Heart left ventricle (tissue), 16 donors: ENCODE data around the gene POLR1A. TPM values are rescaled to one million over a fixed set of nuclear protein-coding genes. Genes with fewer than 3 reads are reported as not detected.

Experiments used
- ATAC-seq, 4 donors: fragments of 200-7000 bp; cut with Tn5 transposase; one replicate each; pipeline ENCODE4 v1.9.1; 2020 to 2022; ENCODE audit warnings: moderate library complexity in 4 of 4, mild to moderate bottlenecking in 3 of 4, moderate number of reproducible peaks in 1 of 4
- DNase-seq, 5 donors: peaks; one replicate each; pipeline ENCODE4 v3.0.0-alpha.2; 2020
- H3K27ac ChIP-seq, 12 donors: fragments of 200-600 bp; sonication (generic) in 4 of 12; one replicate each; pipeline versions ENCODE4 v1.5.0 to v1.8.0; 2016 to 2022; ENCODE audit warnings: mild to moderate bottlenecking in 2 of 12
- H3K27me3 ChIP-seq, 9 donors: fragments of 200-600 bp; sonication (generic) in 2 of 9; one replicate each; pipeline versions ENCODE4 v1.5.1 to v1.8.0; 2016 to 2022; ENCODE audit warnings: mild to moderate bottlenecking in 3 of 9
- H3K36me3 ChIP-seq, 9 donors: fragments of 200-600 bp; sonication (generic) in 2 of 9; one replicate each; pipeline versions ENCODE4 v1.5.0 to v1.8.0; 2018 to 2022; ENCODE audit warnings: mild to moderate bottlenecking in 2 of 9
- H3K4me1 ChIP-seq, 12 donors: fragments of 200-600 bp; sonication (generic) in 4 of 12; one replicate each; pipeline versions ENCODE4 v1.5.0 to v1.8.0; 2016 to 2022; ENCODE audit warnings: mild to moderate bottlenecking in 3 of 12
- H3K4me3 ChIP-seq, 12 donors: fragments of 200-600 bp; sonication (generic) in 4 of 12; one replicate each; pipeline versions ENCODE4 v1.5.0 to v1.8.0; 2017 to 2022; ENCODE audit warnings: mild to moderate bottlenecking in 9 of 12, moderate library complexity in 4 of 12
- H3K9me3 ChIP-seq, 12 donors: fragments of 200-600 bp; sonication (generic) in 4 of 12; one replicate each; pipeline versions ENCODE4 v1.5.0 to v1.8.0; 2016 to 2022; ENCODE audit warnings: mild to moderate bottlenecking in 1 of 12
- POLR2A ChIP-seq, 2 donors: fragments of 450-650 bp; IDR thresholded peaks; one replicate each; pipeline ENCODE4 v1.6.1; 2017; ENCODE audit warnings: antibody characterized with exemption in 2 of 2, mild to moderate bottlenecking in 2 of 2, moderate library complexity in 2 of 2
- WGBS, 4 donors: extraction: QIAGEN DNeasy Blood & Tissue Kit in 2 of 4; methylation state at CpG; one replicate each; pipeline versions ENCODE4 v1.1.5 to v1.1.7; 2013 to 2018; 5-methylcytosine and 5-hydroxymethylcytosine counted together
- intact Hi-C, 10 donors: fragments of 100-400 bp; cut with DNase I; formaldehyde crosslinking; loops; one replicate each; pipeline versions ENCODE4 v1.11.1 to v1.14.2; 2022
- polyA plus RNA-seq, 2 donors: library from polyadenylated mRNA; stranded (reverse); fragments of 200-250 nt; gene quantifications; one replicate each; pipeline ENCODE4 v1.2.3, GENCODE V29; 2013
- total RNA-seq, 9 donors: library from RNA; depleted of rRNA in 2 of 9; stranded (reverse); fragments of >200 nt in 2 of 9; fragmentation: NEBNext Ultra II Directional in 3 of 9; extraction: Animal tissue kit (Norgen Biotek cat#: 25700) in 3 of 9; gene quantifications; one replicate each; pipeline versions ENCODE4 v1.1.0 to v1.2.4, GENCODE V29; 2016 to 2023
- TF ChIP-seq, protein P1 (sequence below), 12 donors: fragments of 200-600 bp; sonication (generic) in 4 of 12; IDR thresholded peaks; one replicate each; pipeline versions ENCODE4 v1.5.0 to v1.8.0; 2018 to 2022; ENCODE audit warnings: antibody characterized with exemption in 12 of 12, mild to moderate bottlenecking in 5 of 12
- donor health status: ischemic (EF 13 %, LVEDD 7.1; RV severe dilation, severe dysfunction).
- donor health status: healthy with polysubstance abuse.
- donor health status: DM: no; HTN: yes; CAD: no.
- donor health status: DM: no; HTN: no; CAD: no.
- donor health status: ischemic (EF 25% LVEDD 6.9; RV normal size, moderate dysfunction).
- donor health status: ischemic (EF 25% LVEDD 5.7; RV mildly dilated, moderate dysfunction).
- donor health status: healthy.
- donor health status: DM: yes; HTN: yes; CAD: no.
- donor health status: ischemic (EF 35%, LVEDD 5.7; RV mildly dilated, moderate dysfunction).
- donor health status: nonischemic (EF 11% LVEDD 7.7; RV severe dilation, severe dysfunction).
- donor health status: DM: yes; HTN: yes; CAD: no.
- donor health status: PGD.
- donor health status: ischemic (EF 29% LVEDD 5.4; RV normal size, mild dysfunction).
- donor health status: nonischemic (EF 23%, LVEDD 6.1; RV moderate dilation, normal function).

POLR1A gene
- total and polyA plus RNA-seq, 11 donors, result 4.2 to 25.4 (median 17.7) TPM

GRCh38 chr2:86097913-86098312 lies 7.8 kb downstream of the POLR1A start:
- intact Hi-C loops, result no loop called here
- TF ChIP-seq, protein P1, sequence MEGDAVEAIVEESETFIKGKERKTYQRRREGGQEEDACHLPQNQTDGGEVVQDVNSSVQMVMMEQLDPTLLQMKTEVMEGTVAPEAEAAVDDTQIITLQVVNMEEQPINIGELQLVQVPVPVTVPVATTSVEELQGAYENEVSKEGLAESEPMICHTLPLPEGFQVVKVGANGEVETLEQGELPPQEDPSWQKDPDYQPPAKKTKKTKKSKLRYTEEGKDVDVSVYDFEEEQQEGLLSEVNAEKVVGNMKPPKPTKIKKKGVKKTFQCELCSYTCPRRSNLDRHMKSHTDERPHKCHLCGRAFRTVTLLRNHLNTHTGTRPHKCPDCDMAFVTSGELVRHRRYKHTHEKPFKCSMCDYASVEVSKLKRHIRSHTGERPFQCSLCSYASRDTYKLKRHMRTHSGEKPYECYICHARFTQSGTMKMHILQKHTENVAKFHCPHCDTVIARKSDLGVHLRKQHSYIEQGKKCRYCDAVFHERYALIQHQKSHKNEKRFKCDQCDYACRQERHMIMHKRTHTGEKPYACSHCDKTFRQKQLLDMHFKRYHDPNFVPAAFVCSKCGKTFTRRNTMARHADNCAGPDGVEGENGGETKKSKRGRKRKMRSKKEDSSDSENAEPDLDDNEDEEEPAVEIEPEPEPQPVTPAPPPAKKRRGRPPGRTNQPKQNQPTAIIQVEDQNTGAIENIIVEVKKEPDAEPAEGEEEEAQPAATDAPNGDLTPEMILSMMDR (IDR thresholded peaks at IDR 0.05), result no peak
- TF ChIP-seq POLR2A (IDR thresholded peaks at IDR 0.05), result no peak
- Histone ChIP-seq H3K27ac (no peak overlapping the region), H3K9me3 (no peaks in the 10 kb centered on the region), H3K36me3 (peaks cover 0 to 85% (median 75%) of the 10 kb centered on the region in 9 donors), H3K27me3 (no peaks in the 10 kb centered on the region), H3K4me1 (no peaks in the 10 kb centered on the region), H3K4me3 (no peak overlapping the region)
- WGBS, 4 donors, result 93 to 98% (median 94%) methylated on average over 1 of the region's 1 CpG
- DNase-seq, result no peak
- ATAC-seq, result no peak

- intact Hi-C loops, result no loop called here
- no peaks in the 10 kb centered on the region for H3K27me3 ChIP-seq
- 86 to 97% (median 92%) methylated on average over 3 of the region's 3 CpGs for WGBS, 4 donors
- no peak for ATAC-seq
- no peak overlapping the region for H3K4me3 ChIP-seq
- no peak for DNase-seq
- peaks cover 0 to 87% (median 81%) of the 10 kb centered on the region in 9 donors for H3K36me3 ChIP-seq
- no peaks in the 10 kb centered on the region for H3K9me3 ChIP-seq
- H3K27ac ChIP-seq, result no peak overlapping the region
- no peaks in the 10 kb centered on the region for H3K4me1 ChIP-seq
- no peak for TF ChIP-seq POLR2A (IDR thresholded peaks at IDR 0.05)
- TF ChIP-seq, protein P1 (IDR thresholded peaks at IDR 0.05), result no peak
Observed at GRCh38 chr2:86097114-86097896, 8.4 kb downstream of the POLR1A start.

DNA sequence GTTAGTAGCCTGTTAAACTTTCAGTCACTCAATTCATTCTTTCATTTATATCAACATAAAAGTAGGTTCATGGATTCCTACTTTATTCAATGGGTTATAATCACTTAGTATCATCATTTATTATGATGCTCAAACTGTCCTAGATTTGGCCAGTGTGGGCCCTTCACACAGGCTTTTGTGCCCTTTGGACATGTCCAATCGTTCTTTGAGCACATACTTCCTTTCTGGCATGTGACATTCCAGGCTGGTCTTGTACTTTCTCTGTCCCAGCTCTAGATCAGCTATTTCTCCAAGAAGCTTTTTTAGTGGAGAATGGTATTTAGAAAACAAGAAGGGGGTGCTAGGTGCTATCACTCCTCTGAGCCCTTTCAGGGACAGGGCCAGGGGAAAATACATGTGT lies 11.5 kb downstream of the POLR1A start:
- peaks cover 0 to 97% (median 87%) of the 10 kb centered on the region in 9 donors for H3K36me3 ChIP-seq

More for the DNA sequence above, 11.5 kb downstream of the POLR1A start:
- no peaks in the 10 kb centered on the region for H3K27me3 ChIP-seq
- DNase-seq (no peak), ATAC-seq (no peak)
- no peaks in the 10 kb centered on the region for H3K4me1 ChIP-seq
- H3K4me3 ChIP-seq, result no peak overlapping the region
- TF ChIP-seq POLR2A (IDR thresholded peaks at IDR 0.05), result no peak
- TF ChIP-seq, protein P1 (IDR thresholded peaks at IDR 0.05), result no peak
- H3K9me3 ChIP-seq, result no peaks in the 10 kb centered on the region
- no peak overlapping the region for H3K27ac ChIP-seq
- 43 to 61% (median 52%) methylated on average over 1 of the region's 1 CpG for WGBS, 4 donors
- intact Hi-C loops, result no loop called here
